HepG2 (cell line): ENCODE data around the gene PCBP2. TPM values are rescaled to one million over a fixed set of nuclear protein-coding genes. Genes with fewer than 3 reads are reported as not detected.

Experiments
- ELF4 ChIP-seq: sonication (generic); formaldehyde crosslinking; IDR thresholded peaks from 2 replicates; pipeline ENCODE4 v1.5.0; 2020; ENCODE audit warnings: missing genetic modification reagents, mild to moderate bottlenecking, moderate library complexity, borderline replicate concordance
- GATAD2A ChIP-seq: IDR thresholded peaks from 2 replicates; pipeline ENCODE4 v1.6.1; 2016
- HDAC1 ChIP-seq: sonication (generic); formaldehyde crosslinking; IDR thresholded peaks from 2 replicates; pipeline ENCODE4 v1.5.1; 2020; ENCODE audit warnings: mild to moderate bottlenecking, missing genetic modification reagents
- HMGXB3 ChIP-seq: sonication (generic); formaldehyde crosslinking; IDR thresholded peaks from 2 replicates; pipeline ENCODE4 v1.4.0; 2020; ENCODE audit warnings: missing genetic modification reagents, borderline replicate concordance
- HNRNPUL1 ChIP-seq: fragments of 200-400 bp; formaldehyde crosslinking; IDR thresholded peaks from 2 replicates; pipeline ENCODE4 v1.6.1; 2017; ENCODE audit warnings: low read depth, mild to moderate bottlenecking, low read length, moderate library complexity
- IKZF5 ChIP-seq: IDR thresholded peaks from 2 replicates; pipeline ENCODE4 v1.6.1; 2018; ENCODE audit warnings: missing genetic modification reagents, mild to moderate bottlenecking, missing compliant biosample characterization
- KLF9 ChIP-seq: IDR thresholded peaks from 2 replicates; pipeline ENCODE4 v1.6.1; 2016; ENCODE audit warnings: low read depth
- SUZ12 ChIP-seq: fragments of 150-350 bp; IDR thresholded peaks from 2 replicates; pipeline ENCODE4 v1.6.1; 2014; ENCODE audit warnings: low read depth, low read length
- ZBTB38 ChIP-seq: sonication (generic); formaldehyde crosslinking; IDR thresholded peaks from 2 replicates; pipeline ENCODE4 v1.5.1; 2020; ENCODE audit warnings: mild to moderate bottlenecking, missing genetic modification reagents
- ZFAT ChIP-seq: sonication (generic); formaldehyde crosslinking; conservative IDR thresholded peaks from 2 replicates; pipeline ENCODE4 v1.8.1; 2023; ENCODE audit warnings: missing genetic modification reagents, inconsistent platforms
- ZNF432 ChIP-seq: sonication (generic); formaldehyde crosslinking; IDR thresholded peaks from 2 replicates; pipeline ENCODE4 v1.5.0; 2020; ENCODE audit warnings: missing genetic modification reagents, mild to moderate bottlenecking, borderline replicate concordance
- ZNF503 ChIP-seq: sonication (generic); formaldehyde crosslinking; IDR thresholded peaks from 2 replicates; pipeline ENCODE4 v1.4.0; 2020; ENCODE audit warnings: missing genetic modification reagents
- ZNF512 ChIP-seq: sonication (generic); formaldehyde crosslinking; IDR thresholded peaks from 2 replicates; pipeline ENCODE4 v1.4.0; 2020; ENCODE audit warnings: mild to moderate bottlenecking, missing genetic modification reagents
- ZNF644 ChIP-seq: IDR thresholded peaks from 2 replicates; pipeline ENCODE4 v1.6.1; 2016; ENCODE audit warnings: low read depth
- ZNF709 ChIP-seq: sonication (generic); formaldehyde crosslinking; IDR thresholded peaks from 2 replicates; pipeline ENCODE4 v1.5.0; 2020; ENCODE audit warnings: mild to moderate bottlenecking, missing genetic modification reagents
- ZSCAN20 ChIP-seq: sonication (generic); formaldehyde crosslinking; IDR thresholded peaks from 2 replicates; pipeline ENCODE4 v1.4.0; 2020; ENCODE audit warnings: missing genetic modification reagents, mild to moderate bottlenecking, borderline replicate concordance
- polyA plus RNA-seq, 8 experiments: library from polyadenylated mRNA; depleted of rRNA in 3 of 8; stranded (reverse) in 7 of 8; unstranded in 1 of 8; fragments of >200 nt; fragmentation: Illumina TruSeq in 4 of 8; extraction: Trizol in 4 of 8; gene quantifications; 2 replicates each; pipeline versions ENCODE4 v1.2.1 to v1.2.3, GENCODE V29; 2011 to 2016; ENCODE audit warnings: low read depth in 4 of 8, missing spikeins in 1 of 8, mixed read lengths in 1 of 8; ENCODE audit not compliant: insufficient read depth in 1 of 8
- total RNA-seq, 5 experiments: library from RNA; depleted of rRNA; stranded (reverse); fragments of >200 nt; fragmentation: Illumina TruSeq; extraction: Trizol; gene quantifications; 2 replicates each; pipeline ENCODE4 v1.2.3, GENCODE V29; 2016; ENCODE audit warnings: low read depth in 1 of 5
- TF ChIP-seq, protein P1 (sequence below): sonication (generic); formaldehyde crosslinking; IDR thresholded peaks from 2 replicates; pipeline ENCODE4 v1.4.0; 2020; ENCODE audit warnings: missing genetic modification reagents, low read depth, mild to moderate bottlenecking, borderline replicate concordance

The PCBP2 gene
- total and polyA plus RNA-seq, 2 of the 13 experiments (the other 11 are each of a cell fraction or from before 2014, with no cell fraction given), result 154 to 345 TPM

- TF ChIP-seq ZNF512 (CRISPR knock-in tag) (no peak), HMGXB3 (CRISPR knock-in tag) (no peak), ZSCAN20 (no peak), ZNF709 (no peak; the same call in 1 of the 2 replicates), IKZF5 (no peak), ZFAT (CRISPR knock-in tag) (no peak), SUZ12 (no peak), ELF4 (peak; percentile 58; the same call in 1 of the 2 replicates), ZBTB38 (CRISPR knock-in tag) (peak; percentile 6; the same call in 1 of the 2 replicates), HNRNPUL1 (no peak), HDAC1 (CRISPR knock-in tag) (peak; percentile 23), ZNF503 (CRISPR knock-in tag) (no peak), ZNF644 (CRISPR knock-in tag) (0 out of 2 replicates have a peak, but pooled peaks have one; percentile 21), GATAD2A (peak; percentile 57; the same call in 1 of the 2 replicates), ZNF432 (CRISPR knock-in tag) (no peak), KLF9 (CRISPR knock-in tag) (no peak)
- TF ChIP-seq, protein P1, sequence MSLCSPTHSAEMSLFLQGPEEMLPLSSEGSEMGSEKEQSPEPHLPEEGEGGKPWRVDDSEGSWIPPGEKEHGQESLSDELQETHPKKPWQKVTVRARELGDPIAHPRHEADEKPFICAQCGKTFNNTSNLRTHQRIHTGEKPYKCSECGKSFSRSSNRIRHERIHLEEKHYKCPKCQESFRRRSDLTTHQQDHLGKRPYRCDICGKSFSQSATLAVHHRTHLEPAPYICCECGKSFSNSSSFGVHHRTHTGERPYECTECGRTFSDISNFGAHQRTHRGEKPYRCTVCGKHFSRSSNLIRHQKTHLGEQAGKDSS, result no peak
These were observed 10.7 kb upstream of the PCBP2 start, which contains the start of gene PRR13 (continued) for GRCh38 chr12:53441040-53441833.
